Smooth muscle cell (in vitro differentiated cells): ENCODE measurements around the gene KIF27. TPM values are rescaled to one million over a fixed set of nuclear protein-coding genes. Genes with fewer than 3 reads are reported as not detected.

ENCODE experiments used
- DNase-seq: peaks from one replicate; lab custom pipeline; 2025; ENCODE audit not compliant: unreplicated experiment; lab: John Stamatoyannopoulos, UW
- H2AFZ ChIP-seq: fragments of 200-600 bp; sonication (generic); 2 replicates; pipeline ENCODE4 v1.6.0; 2016; ENCODE audit warnings: antibody characterized with exemption, low read depth, mild to moderate bottlenecking
- H3F3A ChIP-seq: fragments of 200-600 bp; sonication (generic); 2 replicates; pipeline ENCODE4 v1.6.0; 2017; ENCODE audit warnings: antibody characterized with exemption, low read depth
- H3K27ac ChIP-seq: fragments of 200-600 bp; sonication (generic); 2 replicates; pipeline ENCODE4 v1.5.1; 2016; ENCODE audit warnings: low read depth, mild to moderate bottlenecking
- H3K27me3 ChIP-seq: fragments of 200-600 bp; sonication (generic); 2 replicates; pipeline ENCODE4 v1.6.1; 2016; ENCODE audit warnings: low read depth, mild to moderate bottlenecking
- H3K36me3 ChIP-seq: fragments of 200-600 bp; sonication (generic); 2 replicates; pipeline ENCODE4 v1.5.1; 2016; ENCODE audit warnings: low read depth
- H3K4me1 ChIP-seq: fragments of 200-600 bp; sonication (generic); 2 replicates; pipeline ENCODE4 v1.5.1; 2016; ENCODE audit warnings: low read depth
- H3K4me2 ChIP-seq: fragments of 200-600 bp; sonication (generic); 2 replicates; pipeline ENCODE4 v1.6.0; 2016; ENCODE audit warnings: mild to moderate bottlenecking
- H3K4me3 ChIP-seq: fragments of 200-600 bp; sonication (generic); 2 replicates; pipeline ENCODE4 v1.5.1; 2016; ENCODE audit warnings: mild to moderate bottlenecking
- H3K79me2 ChIP-seq: fragments of 200-600 bp; sonication (generic); 2 replicates; pipeline ENCODE4 v1.6.0; 2016; ENCODE audit warnings: low read depth, mild to moderate bottlenecking
- H3K9ac ChIP-seq: fragments of 200-600 bp; sonication (generic); 2 replicates; pipeline ENCODE4 v1.6.0; 2016; ENCODE audit warnings: low read depth
- H3K9me3 ChIP-seq: fragments of 200-600 bp; sonication (generic); replicated peaks from 2 replicates; pipeline ENCODE4 v1.5.1; 2016; ENCODE audit warnings: low read depth
- H4K20me1 ChIP-seq: fragments of 200-600 bp; sonication (generic); 2 replicates; pipeline ENCODE4 v1.6.0; 2016; ENCODE audit warnings: low read depth
- WGBS: methylation state at CpG from one replicate; pipeline ENCODE4 v1.1.7; 2016; ENCODE audit warnings: low lambda C conversion rate; 5-methylcytosine and 5-hydroxymethylcytosine counted together
- polyA plus RNA-seq: library from polyadenylated mRNA; unstranded; fragments of >200 nt; fragmentation: Nextera tagmentation; extraction: Ambion mirVana; gene quantifications from 2 replicates; pipeline ENCODE4 v1.2.1, GENCODE V29; 2016
- total RNA-seq: library from RNA; depleted of rRNA; stranded (reverse); fragments of >200 nt; gene quantifications from 2 replicates; pipeline ENCODE4 v1.2.3, GENCODE V29; 2014
- TF ChIP-seq, protein P1 (sequence below): fragments of 200-600 bp; sonication (generic); IDR thresholded peaks from 2 replicates; pipeline ENCODE4 v1.5.1; 2017; ENCODE audit warnings: borderline replicate concordance, mild to moderate bottlenecking, antibody characterized with exemption; ENCODE audit not compliant: insufficient read depth, poor library complexity, severe bottlenecking

The KIF27 gene
- total and polyA plus RNA-seq, 2 experiments from 2014 or later: 1.9 to 11.0 TPM

DNA sequence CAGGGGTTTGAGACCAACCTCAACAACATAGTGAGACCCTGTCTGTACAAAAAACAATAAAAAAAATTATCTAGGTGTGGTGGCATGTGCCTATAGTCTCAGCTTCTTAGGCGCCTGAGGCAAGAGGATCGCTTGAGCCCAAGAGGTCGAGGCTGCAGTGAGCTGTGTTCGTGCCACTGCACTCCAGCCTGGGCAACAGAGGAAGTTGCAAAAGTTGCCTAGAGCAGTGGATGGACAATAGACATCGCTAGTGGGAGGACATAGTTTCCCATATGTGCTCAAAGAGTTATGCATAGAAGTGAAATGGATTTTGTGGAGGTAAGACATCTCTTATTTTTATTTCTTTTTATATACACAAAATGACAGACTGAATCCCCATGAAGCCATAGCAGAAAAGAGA, 39.8 kb upstream of the KIF27 start:
- Histone ChIP-seq H3K4me3 (no peak overlapping the region), H3K27ac (no peak overlapping the region), H4K20me1 (peaks cover 8% of the 10 kb centered on the region), H3K36me3 (no peaks in the 10 kb centered on the region), H2AFZ (no peak overlapping the region), H3K4me2 (no peak overlapping the region), H3K79me2 (no peaks in the 10 kb centered on the region), H3F3A (peaks cover 14% of the 10 kb centered on the region), H3K4me1 (no peaks in the 10 kb centered on the region), H3K9ac (no peak overlapping the region), H3K9me3 (no peaks in the 10 kb centered on the region), H3K27me3 (no peaks in the 10 kb centered on the region)
- 97% methylated on average over 5 of the region's 5 CpGs for WGBS
- DNase-seq: no peak
- TF ChIP-seq, protein P1, sequence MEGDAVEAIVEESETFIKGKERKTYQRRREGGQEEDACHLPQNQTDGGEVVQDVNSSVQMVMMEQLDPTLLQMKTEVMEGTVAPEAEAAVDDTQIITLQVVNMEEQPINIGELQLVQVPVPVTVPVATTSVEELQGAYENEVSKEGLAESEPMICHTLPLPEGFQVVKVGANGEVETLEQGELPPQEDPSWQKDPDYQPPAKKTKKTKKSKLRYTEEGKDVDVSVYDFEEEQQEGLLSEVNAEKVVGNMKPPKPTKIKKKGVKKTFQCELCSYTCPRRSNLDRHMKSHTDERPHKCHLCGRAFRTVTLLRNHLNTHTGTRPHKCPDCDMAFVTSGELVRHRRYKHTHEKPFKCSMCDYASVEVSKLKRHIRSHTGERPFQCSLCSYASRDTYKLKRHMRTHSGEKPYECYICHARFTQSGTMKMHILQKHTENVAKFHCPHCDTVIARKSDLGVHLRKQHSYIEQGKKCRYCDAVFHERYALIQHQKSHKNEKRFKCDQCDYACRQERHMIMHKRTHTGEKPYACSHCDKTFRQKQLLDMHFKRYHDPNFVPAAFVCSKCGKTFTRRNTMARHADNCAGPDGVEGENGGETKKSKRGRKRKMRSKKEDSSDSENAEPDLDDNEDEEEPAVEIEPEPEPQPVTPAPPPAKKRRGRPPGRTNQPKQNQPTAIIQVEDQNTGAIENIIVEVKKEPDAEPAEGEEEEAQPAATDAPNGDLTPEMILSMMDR: no peak

DNA sequence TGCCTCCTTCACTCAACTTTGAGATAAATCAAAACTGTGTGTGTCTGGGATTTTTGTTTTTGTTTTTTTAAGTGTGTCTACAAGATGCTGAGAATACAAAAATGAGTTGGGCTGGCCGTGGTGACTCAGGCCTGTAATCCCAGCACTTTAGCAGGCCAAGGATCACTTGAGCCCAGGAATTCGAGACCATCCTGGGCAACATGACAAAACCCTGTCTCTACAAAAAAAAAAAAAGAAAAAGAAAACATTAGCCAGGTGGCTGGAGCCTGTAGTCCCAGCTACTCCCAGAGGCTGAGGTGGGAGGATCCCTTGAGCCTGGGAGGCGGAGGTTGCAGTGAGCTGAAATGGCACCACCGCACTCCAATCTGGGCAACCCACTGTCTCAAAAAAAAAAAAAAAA, 37.8 kb upstream of the KIF27 start:
- Histone ChIP-seq H2AFZ (no peak overlapping the region), H4K20me1 (no peaks in the 10 kb centered on the region), H3K4me3 (no peak overlapping the region), H3F3A (peaks cover 4% of the 10 kb centered on the region), H3K4me2 (no peak overlapping the region), H3K27ac (no peak overlapping the region), H3K36me3 (no peaks in the 10 kb centered on the region), H3K4me1 (no peaks in the 10 kb centered on the region), H3K9ac (no peak overlapping the region), H3K79me2 (no peaks in the 10 kb centered on the region), H3K9me3 (no peaks in the 10 kb centered on the region), H3K27me3 (no peaks in the 10 kb centered on the region)
- WGBS: 56% methylated on average over 4 of the region's 4 CpGs
- no peak for DNase-seq
- TF ChIP-seq, protein P1: no peak

DNA sequence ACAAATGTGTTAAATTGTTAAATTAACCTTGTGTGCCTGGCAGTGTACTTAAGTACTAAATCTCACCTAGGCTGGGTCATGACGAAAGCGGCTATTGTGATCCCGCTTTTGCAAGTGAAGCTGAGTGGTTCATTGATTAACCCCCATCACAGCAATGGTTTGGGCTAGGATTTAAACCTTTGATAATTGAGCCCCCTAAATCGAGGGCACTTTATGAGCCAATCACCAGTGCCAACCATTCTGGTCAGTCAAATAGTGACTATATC, 35.9 kb upstream of the KIF27 start:
- TF ChIP-seq, protein P1: no peak
- Histone ChIP-seq H3K4me1 (no peaks in the 10 kb centered on the region), H3K9ac (no peak overlapping the region), H3K4me2 (no peak overlapping the region), H3K9me3 (no peaks in the 10 kb centered on the region), H3K27me3 (no peaks in the 10 kb centered on the region), H3K36me3 (no peaks in the 10 kb centered on the region), H3K79me2 (no peaks in the 10 kb centered on the region), H3K4me3 (no peak overlapping the region), H2AFZ (no peak overlapping the region), H3K27ac (no peak overlapping the region), H3F3A (peaks cover 4% of the 10 kb centered on the region), H4K20me1 (no peaks in the 10 kb centered on the region)
- no peak for DNase-seq
- WGBS: 87% methylated on average over 4 of the region's 4 CpGs

DNA sequence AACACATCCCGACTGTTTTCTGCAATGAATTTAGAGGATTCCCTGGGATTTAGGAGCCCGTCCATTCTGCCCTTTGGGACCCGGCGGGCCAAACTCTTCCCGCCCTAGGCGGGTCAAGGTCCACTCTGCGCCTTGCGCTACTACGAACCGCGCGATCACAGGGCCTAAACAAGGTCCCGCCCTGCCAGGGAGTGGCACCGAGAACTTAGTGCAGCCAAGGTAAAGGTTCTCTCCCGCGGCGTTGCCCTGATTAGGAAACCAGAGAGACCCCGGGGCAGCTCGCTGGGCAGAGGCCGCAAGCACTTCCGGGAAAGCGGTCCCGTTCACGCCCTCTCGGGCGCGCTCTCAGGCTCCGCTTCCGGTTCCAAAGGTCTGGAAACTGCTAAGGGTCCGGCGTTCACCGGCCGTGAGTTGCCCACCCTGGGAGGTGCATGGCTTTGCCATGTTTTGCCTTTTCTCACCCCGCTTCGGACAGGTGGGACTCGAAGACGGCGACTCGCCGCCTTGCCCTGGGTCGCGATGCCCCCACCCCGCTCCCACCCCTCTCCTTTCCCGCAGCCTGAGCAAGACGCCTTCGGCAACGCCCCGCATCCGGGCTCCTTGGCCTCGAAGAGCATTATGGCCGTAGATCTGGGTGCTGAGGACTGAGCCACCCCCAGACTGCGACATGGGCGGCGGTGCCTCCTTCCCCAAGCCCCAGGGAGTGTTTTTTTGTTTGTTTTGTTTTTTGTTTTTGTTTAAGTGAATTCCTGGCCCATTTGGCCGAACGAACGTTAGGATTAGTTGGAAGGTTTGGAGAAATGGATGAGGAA, 35.4 kb upstream of the KIF27 start:
- no peak overlapping the region for H3K4me3 ChIP-seq
- no peaks in the 10 kb centered on the region for H3K4me1 ChIP-seq
- 89% methylated on average over 57 of the region's 57 CpGs for WGBS
- H3K27ac ChIP-seq: no peak overlapping the region
- no peak overlapping the region for H2AFZ ChIP-seq
- peaks cover 4% of the 10 kb centered on the region for H3F3A ChIP-seq
- H3K79me2 ChIP-seq: no peaks in the 10 kb centered on the region
- TF ChIP-seq, protein P1: no peak
- no peaks in the 10 kb centered on the region for H3K36me3 ChIP-seq
- H3K9ac ChIP-seq: no peak overlapping the region
- H4K20me1 ChIP-seq: no peaks in the 10 kb centered on the region
- DNase-seq: no peak
- H3K4me2 ChIP-seq: no peak overlapping the region
- H3K9me3 ChIP-seq: no peaks in the 10 kb centered on the region
- H3K27me3 ChIP-seq: no peaks in the 10 kb centered on the region
